ENCODE results near the gene HBG1.

Gene HBG1

DNA sequence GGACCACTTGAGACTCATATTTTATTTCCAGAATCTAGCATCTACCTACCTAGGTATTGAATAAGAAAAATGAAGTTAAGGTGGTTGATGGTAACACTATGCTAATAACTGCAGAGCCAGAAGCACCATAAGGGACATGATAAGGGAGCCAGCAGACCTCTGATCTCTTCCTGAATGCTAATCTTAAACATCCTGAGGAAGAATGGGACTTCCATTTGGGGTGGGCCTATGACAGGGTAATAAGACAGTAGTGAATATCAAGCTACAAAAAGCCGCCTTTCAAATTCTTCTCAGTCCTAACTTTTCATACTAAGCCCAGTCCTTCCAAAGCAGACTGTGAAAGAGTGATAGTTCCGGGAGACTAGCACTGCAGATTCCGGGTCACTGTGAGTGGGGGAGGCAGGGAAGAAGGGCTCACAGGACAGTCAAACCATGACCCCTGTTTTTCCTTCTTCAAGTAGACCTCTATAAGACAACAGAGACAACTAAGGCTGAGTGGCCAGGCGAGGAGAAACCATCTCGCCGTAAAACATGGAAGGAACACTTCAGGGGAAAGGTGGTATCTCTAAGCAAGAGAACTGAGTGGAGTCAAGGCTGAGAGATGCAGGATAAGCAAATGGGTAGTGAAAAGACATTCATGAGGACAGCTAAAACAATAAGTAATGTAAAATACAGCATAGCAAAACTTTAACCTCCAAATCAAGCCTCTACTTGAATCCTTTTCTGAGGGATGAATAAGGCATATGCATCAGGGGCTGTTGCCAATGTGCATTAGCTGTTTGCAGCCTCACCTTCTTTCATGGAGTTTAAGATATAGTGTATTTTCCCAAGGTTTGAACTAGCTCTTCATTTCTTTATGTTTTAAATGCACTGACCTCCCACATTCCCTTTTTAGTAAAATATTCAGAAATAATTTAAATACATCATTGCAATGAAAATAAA is 24.8 kb downstream of the HBG1 start:
- DNase-seq, result no peak

DNA sequence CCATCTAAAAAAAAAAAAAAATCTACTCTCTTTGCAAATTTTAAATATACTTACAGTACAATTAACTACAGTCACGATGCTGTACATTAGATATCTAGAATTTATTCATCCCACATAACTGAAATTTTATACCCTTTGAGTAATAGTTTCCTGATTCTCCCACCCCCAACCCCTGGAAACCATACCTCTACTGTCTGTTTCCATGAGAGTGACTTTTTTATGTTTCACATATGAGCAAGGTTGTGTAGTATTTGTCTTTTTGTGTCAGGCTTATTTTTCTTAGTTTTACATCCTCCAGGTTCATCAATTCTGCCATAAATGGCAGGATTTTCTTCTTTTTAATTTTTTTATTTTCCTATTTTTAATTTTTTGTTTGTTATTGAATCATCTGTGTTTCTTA is 26.0 kb downstream of the HBG1 start:
- DNase-seq, result no peak

DNA sequence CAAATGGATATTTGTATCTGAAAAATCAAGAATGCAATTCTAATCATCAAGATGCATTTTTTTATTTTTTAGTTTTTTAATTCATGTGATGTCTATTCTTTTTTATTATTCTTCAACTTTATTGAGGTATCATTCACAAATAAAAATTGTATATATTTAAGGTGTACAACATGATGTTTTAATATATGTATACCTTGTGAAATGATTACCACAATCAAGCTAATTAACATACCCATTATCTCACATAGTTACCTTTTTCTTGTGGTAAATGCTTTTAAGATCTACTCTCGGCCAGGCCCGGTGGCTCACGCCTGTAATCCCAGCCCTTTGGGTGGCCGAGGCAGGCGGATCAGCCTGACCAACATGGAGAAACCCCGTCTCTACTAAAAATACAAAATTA is 26.5 kb downstream of the HBG1 start:
- DNase-seq, result no peak

DNA sequence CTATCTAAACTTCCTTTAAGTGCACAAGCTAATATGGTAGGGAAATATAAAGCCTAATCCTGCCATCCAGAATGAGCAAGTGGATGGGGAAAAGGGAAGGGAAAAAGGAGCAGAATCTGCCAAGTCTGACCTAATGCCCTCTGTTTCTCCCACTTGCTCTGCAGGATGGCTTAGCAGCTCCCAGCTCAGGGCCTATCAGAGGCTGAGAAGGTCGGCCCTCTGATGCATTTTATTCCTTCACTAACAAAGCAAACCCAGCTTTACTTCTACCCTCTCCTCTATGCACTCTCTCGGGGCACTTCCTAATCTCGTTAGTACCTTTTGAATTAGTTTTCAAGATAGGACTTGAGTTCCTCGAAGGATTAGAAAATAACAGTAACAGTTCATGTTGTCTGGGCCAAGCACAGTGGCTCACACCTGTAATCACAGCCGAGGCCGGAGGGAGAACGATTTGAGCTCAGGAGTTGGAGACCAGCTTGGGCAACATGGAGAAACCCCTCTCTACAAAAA is 39.2 kb downstream of the HBG1 start:
- DNase-seq, result no peak

DNA sequence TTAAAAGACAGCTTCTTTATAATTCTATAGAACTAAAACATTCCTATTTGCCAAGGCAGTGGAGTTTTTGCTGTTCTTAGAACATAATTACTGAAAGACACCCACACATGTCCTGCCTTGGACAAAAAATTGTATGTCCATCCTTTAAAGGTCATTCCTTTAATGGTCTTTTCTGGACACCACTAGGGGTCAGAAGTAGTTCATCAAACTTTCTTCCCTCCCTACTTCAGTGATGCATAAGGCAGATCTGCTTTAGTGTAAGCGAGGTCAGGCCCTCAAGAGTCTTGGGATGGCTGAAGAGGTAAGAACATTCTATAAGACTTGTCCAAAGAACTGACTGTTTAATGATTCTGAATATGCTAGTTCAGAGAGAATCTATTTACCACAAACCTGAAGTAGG is 44.9 kb downstream of the HBG1 start:
- peak; percentile 52 for DNase-seq

DNA sequence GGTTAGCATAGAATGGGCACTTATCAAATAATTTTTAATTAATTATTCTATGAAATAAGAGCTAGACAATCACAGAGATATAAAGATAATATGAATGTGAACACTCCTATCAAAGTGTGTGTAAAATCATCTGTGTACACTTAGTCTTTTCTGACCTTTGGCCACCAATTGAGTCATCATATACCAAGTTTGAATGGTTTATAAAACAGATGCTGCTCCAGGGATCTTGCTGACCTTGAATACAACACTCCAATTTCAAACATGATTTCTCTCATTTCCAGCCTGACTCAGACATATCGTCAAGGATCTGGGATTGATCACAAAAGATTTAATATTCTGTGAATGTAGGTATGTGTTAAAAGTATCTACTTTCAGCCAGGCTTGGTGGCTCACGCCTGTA is 46.3 kb downstream of the HBG1 start:
- no peak for DNase-seq

DNA sequence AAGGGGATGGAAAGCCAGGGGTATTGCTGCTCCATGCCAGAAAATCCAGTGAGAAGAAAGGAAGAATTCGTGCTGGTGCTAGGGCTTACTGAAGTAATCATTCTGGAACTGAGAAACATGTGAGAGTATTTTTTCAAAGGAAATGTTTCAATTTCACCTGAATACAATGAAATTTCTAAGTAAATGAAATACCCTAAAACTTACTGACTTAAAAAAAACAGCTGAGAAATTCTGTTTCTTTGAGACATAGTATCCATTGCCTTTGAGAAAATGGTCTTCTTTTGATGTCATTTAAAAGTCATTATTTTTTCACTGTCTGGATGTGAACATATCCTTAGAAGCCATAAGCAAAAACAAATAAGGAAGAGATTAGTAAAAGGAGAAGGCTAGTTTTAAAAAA is 49.1 kb downstream of the HBG1 start, which contains the start of gene OR51V1:
OR51V1 (minus strand) TSS at position 101 of the 400 bp plus-strand sequence; CDS start at position 101, 0 bp downstream.
- DNase-seq, result no peak

DNA sequence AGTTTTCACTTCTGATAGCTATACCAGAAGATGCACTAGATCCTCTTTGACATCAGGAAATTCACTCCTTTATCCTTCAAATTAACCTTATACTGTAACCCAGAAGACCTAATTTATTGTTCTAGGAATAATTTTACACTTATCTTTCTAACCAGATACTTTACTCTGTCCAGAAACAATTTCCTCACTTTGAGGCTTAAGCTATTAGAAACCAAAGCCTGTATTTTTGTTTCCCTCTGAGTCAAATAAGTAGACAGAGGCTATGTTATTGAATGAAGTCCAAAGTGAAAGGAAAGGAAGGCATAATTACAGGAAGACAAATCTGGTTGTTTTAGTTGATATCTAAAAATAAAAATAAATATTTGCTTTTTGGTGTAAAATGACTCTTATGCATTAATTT is 51.4 kb downstream of the HBG1 start:
- no peak for DNase-seq

Data from fibroblast of skin of right quadriceps (primary cell).